Measurements from ENCODE around the gene PEAK1. TPM values are rescaled to one million over a fixed set of nuclear protein-coding genes. Genes with fewer than 3 reads are reported as not detected.
A peak's percentile ranks its signal among the peaks of the same experiment; 100 is the strongest.

The PEAK1 gene
- total and polyA plus RNA-seq, 2 experiments from 2014 or later: 7.8 to 34.1 TPM

DNA sequence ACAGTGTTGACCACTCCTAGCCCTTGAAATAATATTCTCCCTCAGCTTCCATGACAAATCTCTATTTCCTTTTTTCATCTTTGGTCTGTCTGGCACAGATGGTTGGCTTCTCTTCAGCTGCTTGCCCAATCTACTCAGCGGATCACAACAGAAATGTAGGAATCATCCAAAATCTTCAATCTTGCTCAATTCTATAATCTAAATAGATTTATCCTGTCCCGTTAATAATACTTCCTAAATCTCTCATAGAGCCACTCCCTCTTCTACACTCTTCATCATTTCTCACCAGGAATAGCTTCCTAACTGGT lies 3.8 kb downstream of the PEAK1 start:
- peaks cover 17% of the 10 kb centered on the region for H3K27me3 ChIP-seq (ENCODE audit: insufficient read depth)
- no peaks in the 10 kb centered on the region for H3K9me2 ChIP-seq (ENCODE audit: insufficient read depth)
- H3K4me3 ChIP-seq: no peak overlapping the region
- H4K20me1 ChIP-seq (replicated peaks; ENCODE audit: insufficient read depth): peaks cover 31% of the 10 kb centered on the region
- peak overlapping the region; percentile 50 for H3K4me2 ChIP-seq
- no peaks in the 10 kb centered on the region for H3F3A ChIP-seq (replicated peaks; ENCODE audit: low read depth)
- peaks cover 80% of the 10 kb centered on the region for H3K79me2 ChIP-seq (replicated peaks; ENCODE audit: insufficient read depth)
- H3K27me3 Mint-ChIP-seq (ENCODE audit: insufficient read depth, low read depth, poor library complexity): peaks cover 11% of the 10 kb centered on the region
- H3K9me3 Mint-ChIP-seq: no peaks in the 10 kb centered on the region; the same call in 2 of the 3 replicates
- DNase-seq (ENCODE audit: low spot score) (no peak), ATAC-seq (no peak)
- H3K4me1 Mint-ChIP-seq: peaks cover 29% of the 10 kb centered on the region
- no peak overlapping the region for H2AFZ ChIP-seq
- H3K36me3 Mint-ChIP-seq (ENCODE audit: low read depth): peaks cover 3% of the 10 kb centered on the region; the same call in 1 of the 3 replicates
- H3K27ac Mint-ChIP-seq: no peak overlapping the region
- no peak overlapping the region for H3K4me3 Mint-ChIP-seq
- H3K4me1 ChIP-seq (ENCODE audit: insufficient read depth): peaks cover 35% of the 10 kb centered on the region
- H3K36me3 ChIP-seq (ENCODE audit: insufficient read depth): no peaks in the 10 kb centered on the region
- TF ChIP-seq NANOG (IDR thresholded peaks at IDR 0.05; ENCODE audit: borderline replicate concordance) (no peak), CTCF (conservative IDR thresholded peaks at IDR 0.05; ENCODE audit: low read depth in 2 of 2) (no peak), POLR2AphosphoS5 (IDR thresholded peaks at IDR 0.05; ENCODE audit: low read depth) (no peak), ZNF462 (CRISPR knock-in tag; IDR thresholded peaks at IDR 0.05) (no peak), JUNB (IDR thresholded peaks at IDR 0.05; ENCODE audit: unreplicated experiment) (no peak), REST (IDR thresholded peaks at IDR 0.05; ENCODE audit: unreplicated experiment) (no peak), ZNF331 (CRISPR knock-in tag; IDR thresholded peaks at IDR 0.05; ENCODE audit: low read depth) (no peak), EZH2phosphoT487 (IDR thresholded peaks at IDR 0.05; ENCODE audit: unreplicated experiment) (no peak), CREB1 (CRISPR knock-in tag; IDR thresholded peaks at IDR 0.05; ENCODE audit: low read depth) (no peak), ZNF114 (CRISPR knock-in tag; IDR thresholded peaks at IDR 0.05) (no peak), EZH2 (IDR thresholded peaks at IDR 0.05; ENCODE audit: low read depth, unreplicated experiment) (no peak), STAT1 (IDR thresholded peaks at IDR 0.05; ENCODE audit: unreplicated experiment) (no peak)
- TF ChIP-seq, protein P1, sequence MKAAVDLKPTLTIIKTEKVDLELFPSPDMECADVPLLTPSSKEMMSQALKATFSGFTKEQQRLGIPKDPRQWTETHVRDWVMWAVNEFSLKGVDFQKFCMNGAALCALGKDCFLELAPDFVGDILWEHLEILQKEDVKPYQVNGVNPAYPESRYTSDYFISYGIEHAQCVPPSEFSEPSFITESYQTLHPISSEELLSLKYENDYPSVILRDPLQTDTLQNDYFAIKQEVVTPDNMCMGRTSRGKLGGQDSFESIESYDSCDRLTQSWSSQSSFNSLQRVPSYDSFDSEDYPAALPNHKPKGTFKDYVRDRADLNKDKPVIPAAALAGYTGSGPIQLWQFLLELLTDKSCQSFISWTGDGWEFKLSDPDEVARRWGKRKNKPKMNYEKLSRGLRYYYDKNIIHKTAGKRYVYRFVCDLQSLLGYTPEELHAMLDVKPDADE (IDR thresholded peaks at IDR 0.05): no peak
- H3K27ac ChIP-seq (ENCODE audit: low read depth): no peak overlapping the region
